MM.1S (cell line): ENCODE results near the gene SPRYD3.
"Not testable (repeated sequence)": the region's sequence is repeated elsewhere in the genome, so short reads cannot be mapped to it uniquely, and the experiment has no call there.

ENCODE experiments used
- DNase-seq: peaks from one replicate; pipeline ENCODE4 v3.0.0-alpha.2; 2015
- H2AFZ ChIP-seq: fragments of 300-600 bp; sonication (generic); 2 replicates; pipeline ENCODE4 v1.6.0; 2016; ENCODE audit warnings: antibody characterized with exemption, low read length
- H3F3A ChIP-seq: fragments of 300-600 bp; sonication (generic); 2 replicates; pipeline ENCODE4 v1.6.1; 2016; ENCODE audit warnings: mild to moderate bottlenecking, antibody characterized with exemption, low read length, moderate library complexity, mixed read lengths; ENCODE audit not compliant: insufficient read depth
- H3K27ac ChIP-seq: fragments of 300-600 bp; sonication (generic); 2 replicates; pipeline ENCODE4 v1.5.1; 2016; ENCODE audit warnings: mild to moderate bottlenecking, low read length
- H3K27me3 ChIP-seq: fragments of 300-600 bp; sonication (generic); replicated peaks from 2 replicates; pipeline ENCODE4 v1.6.0; 2016; ENCODE audit warnings: low read length; ENCODE audit not compliant: insufficient read depth
- H3K36me3 ChIP-seq: fragments of 300-600 bp; sonication (generic); replicated peaks from 2 replicates; pipeline ENCODE4 v1.6.1; 2016; ENCODE audit warnings: mild to moderate bottlenecking, low read length, mixed read lengths; ENCODE audit not compliant: insufficient read depth
- H3K4me1 ChIP-seq: fragments of 300-600 bp; sonication (generic); 2 replicates; pipeline ENCODE4 v1.6.1; 2016; ENCODE audit warnings: low read length, mixed read lengths
- H3K4me2 ChIP-seq: fragments of 300-600 bp; sonication (generic); 2 replicates; pipeline ENCODE4 v1.6.0; 2016; ENCODE audit warnings: low read depth, low read length
- H3K4me3 ChIP-seq: fragments of 300-600 bp; sonication (generic); 2 replicates; pipeline ENCODE4 v1.5.1; 2016; ENCODE audit warnings: low read length, mixed read lengths
- H3K79me2 ChIP-seq: fragments of 300-600 bp; sonication (generic); 2 replicates; pipeline ENCODE4 v1.6.1; 2016; ENCODE audit warnings: mixed run types, low read length, mixed read lengths
- H3K9ac ChIP-seq: fragments of 300-600 bp; sonication (generic); 2 replicates; pipeline ENCODE4 v1.6.1; 2016; ENCODE audit warnings: low read length, mixed read lengths
- H3K9me2 ChIP-seq: fragments of 300-600 bp; sonication (generic); replicated peaks from 2 replicates; pipeline ENCODE4 v1.6.1; 2016; ENCODE audit warnings: mild to moderate bottlenecking, low read length, mixed read lengths; ENCODE audit not compliant: insufficient read depth
- H3K9me3 ChIP-seq: fragments of 300-600 bp; sonication (generic); replicated peaks from 2 replicates; pipeline ENCODE4 v1.6.1; 2016; ENCODE audit warnings: mild to moderate bottlenecking, low read length, mixed read lengths; ENCODE audit not compliant: insufficient read depth
- H4K20me1 ChIP-seq: fragments of 300-600 bp; sonication (generic); 2 replicates; pipeline ENCODE4 v1.6.1; 2016; ENCODE audit warnings: mild to moderate bottlenecking, low read length, moderate library complexity, mixed read lengths; ENCODE audit not compliant: insufficient read depth
- EZH2 ChIP-seq: fragments of 300-600 bp; sonication (generic); optimal IDR thresholded peaks from 2 replicates; pipeline ENCODE3; 2017; ENCODE audit warnings: low read depth, mild to moderate bottlenecking, antibody characterized with exemption, low read length, mixed read lengths
- EZH2phosphoT487 ChIP-seq: fragments of 300-600 bp; sonication (generic); IDR thresholded peaks from 2 replicates; pipeline ENCODE4 v1.6.1; 2018; ENCODE audit warnings: antibody characterized with exemption, low read length
- TF ChIP-seq, protein P1 (sequence below): fragments of 300-600 bp; sonication (generic); IDR thresholded peaks from 2 replicates; pipeline ENCODE4 v1.5.1; 2016; ENCODE audit warnings: antibody characterized with exemption, low read length, mixed read lengths

Gene SPRYD3

DNA sequence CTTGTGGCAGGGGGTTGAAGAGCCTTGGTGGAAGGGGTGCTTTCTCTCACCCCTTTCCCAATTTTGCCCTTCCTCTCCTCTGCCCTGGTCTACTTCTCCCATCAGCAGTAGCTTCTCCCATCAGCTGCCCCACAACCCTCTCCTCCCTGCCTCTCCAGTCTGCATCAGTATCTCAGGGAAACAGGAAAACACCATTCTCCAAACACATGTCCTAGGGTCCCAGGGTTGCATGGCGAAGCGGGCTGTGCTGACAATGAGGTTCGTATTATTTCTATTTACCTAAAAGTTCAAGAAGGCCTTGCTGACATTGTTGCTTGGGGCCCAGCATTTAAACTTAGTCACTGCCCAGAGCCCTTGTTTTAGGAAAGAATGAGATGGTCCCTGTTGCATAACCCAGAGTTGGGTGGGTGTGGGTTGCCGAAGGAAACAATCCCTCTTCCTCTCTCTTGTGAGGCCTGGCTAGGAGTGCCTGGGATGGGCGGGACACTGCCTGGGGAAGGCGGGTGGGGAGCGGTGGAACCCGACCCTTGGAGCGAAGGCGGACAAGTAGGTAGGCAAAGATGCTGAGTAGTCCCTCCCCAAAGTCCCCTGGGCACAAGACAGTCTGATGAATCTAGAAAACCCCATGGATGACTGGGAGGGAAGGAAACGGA lies 17.0 kb upstream of the SPRYD3 start:
- Histone ChIP-seq H3K79me2 (no peaks in the 10 kb centered on the region), H3K9me3 (no peaks in the 10 kb centered on the region), H3F3A (peaks cover 4% of the 10 kb centered on the region; the same call in 1 of the 2 replicates), H3K4me3 (no peak overlapping the region), H3K27ac (no peak overlapping the region), H3K36me3 (no peaks in the 10 kb centered on the region), H3K9me2 (no peaks in the 10 kb centered on the region), H3K9ac (no peak overlapping the region), H3K4me1 (peaks cover 14% of the 10 kb centered on the region), H3K27me3 (0 out of 2 replicates have a peak, but pooled peaks cover 7% of the 10 kb centered on the region), H4K20me1 (no peaks in the 10 kb centered on the region), H3K4me2 (no peak overlapping the region), H2AFZ (no peak overlapping the region)
- DNase-seq, result no peak
- no peak for TF ChIP-seq EZH2phosphoT487
- TF ChIP-seq EZH2, result no peak
- TF ChIP-seq, protein P1, sequence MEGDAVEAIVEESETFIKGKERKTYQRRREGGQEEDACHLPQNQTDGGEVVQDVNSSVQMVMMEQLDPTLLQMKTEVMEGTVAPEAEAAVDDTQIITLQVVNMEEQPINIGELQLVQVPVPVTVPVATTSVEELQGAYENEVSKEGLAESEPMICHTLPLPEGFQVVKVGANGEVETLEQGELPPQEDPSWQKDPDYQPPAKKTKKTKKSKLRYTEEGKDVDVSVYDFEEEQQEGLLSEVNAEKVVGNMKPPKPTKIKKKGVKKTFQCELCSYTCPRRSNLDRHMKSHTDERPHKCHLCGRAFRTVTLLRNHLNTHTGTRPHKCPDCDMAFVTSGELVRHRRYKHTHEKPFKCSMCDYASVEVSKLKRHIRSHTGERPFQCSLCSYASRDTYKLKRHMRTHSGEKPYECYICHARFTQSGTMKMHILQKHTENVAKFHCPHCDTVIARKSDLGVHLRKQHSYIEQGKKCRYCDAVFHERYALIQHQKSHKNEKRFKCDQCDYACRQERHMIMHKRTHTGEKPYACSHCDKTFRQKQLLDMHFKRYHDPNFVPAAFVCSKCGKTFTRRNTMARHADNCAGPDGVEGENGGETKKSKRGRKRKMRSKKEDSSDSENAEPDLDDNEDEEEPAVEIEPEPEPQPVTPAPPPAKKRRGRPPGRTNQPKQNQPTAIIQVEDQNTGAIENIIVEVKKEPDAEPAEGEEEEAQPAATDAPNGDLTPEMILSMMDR, result no peak

GRCh38 chr12:53095596-53095895 lies 16.4 kb upstream of the SPRYD3 start:
- H2AFZ ChIP-seq, H4K20me1 ChIP-seq: not testable (repeated sequence)

GRCh38 chr12:53094796-53095595 lies 15.8 kb upstream of the SPRYD3 start:
- not testable (repeated sequence) for H3K9me2 ChIP-seq, H3F3A ChIP-seq, H3K4me2 ChIP-seq, H3K4me3 ChIP-seq, H3K9me3 ChIP-seq, H3K9ac ChIP-seq, H3K27ac ChIP-seq, H3K27me3 ChIP-seq, H2AFZ ChIP-seq, H4K20me1 ChIP-seq, H3K36me3 ChIP-seq, DNase-seq, H3K79me2 ChIP-seq
- H3K4me1 ChIP-seq, result peaks cover 14% of the 10 kb centered on the region

More at GRCh38 chr12:53095596-53095895, 16.4 kb upstream of the SPRYD3 start:
- not testable (repeated sequence) for H3K79me2 ChIP-seq, H3K4me2 ChIP-seq, H3K9me3 ChIP-seq, H3K27me3 ChIP-seq, DNase-seq, H3K36me3 ChIP-seq, H3K27ac ChIP-seq, H3K9me2 ChIP-seq, H3F3A ChIP-seq, H3K9ac ChIP-seq, H3K4me3 ChIP-seq
- peaks cover 14% of the 10 kb centered on the region for H3K4me1 ChIP-seq

GRCh38 chr12:53094394-53094787 lies 15.2 kb upstream of the SPRYD3 start:
- Histone ChIP-seq H3K27ac (no peak overlapping the region), H3K4me2 (no peak overlapping the region), H3F3A (peaks cover 4% of the 10 kb centered on the region; the same call in 1 of the 2 replicates), H3K27me3 (0 out of 2 replicates have a peak, but pooled peaks cover 7% of the 10 kb centered on the region), H3K79me2 (no peaks in the 10 kb centered on the region), H3K9me3 (no peaks in the 10 kb centered on the region), H3K36me3 (no peaks in the 10 kb centered on the region), H3K9ac (no peak overlapping the region), H4K20me1 (no peaks in the 10 kb centered on the region), H3K4me1 (peaks cover 14% of the 10 kb centered on the region), H2AFZ (no peak overlapping the region), H3K4me3 (no peak overlapping the region), H3K9me2 (no peaks in the 10 kb centered on the region)
- no peak for DNase-seq
- no peak for TF ChIP-seq EZH2
- TF ChIP-seq, protein P1, result no peak
